Measurements from ENCODE around the gene LRRC28.

LRRC28 gene

GRCh38 chr15:99238849-99239248, 12.4 kb upstream of the LRRC28 start:
- TF ChIP-seq GATA2 (IDR thresholded peaks at IDR 0.05; ENCODE audit: low read depth, low read length) (no peak), GATA3 (IDR thresholded peaks at IDR 0.05; ENCODE audit: low read depth, low read length) (no peak)

GRCh38 chr15:99239545-99240198, 11.6 kb upstream of the LRRC28 start:
- TF ChIP-seq GATA2 (IDR thresholded peaks at IDR 0.05; ENCODE audit: low read depth, low read length) (no peak), GATA3 (IDR thresholded peaks at IDR 0.05; ENCODE audit: low read depth, low read length) (no peak)

GRCh38 chr15:99241752-99242151, 9.5 kb upstream of the LRRC28 start:
- TF ChIP-seq GATA2 (IDR thresholded peaks at IDR 0.05; ENCODE audit: low read depth, low read length) (no peak), GATA3 (IDR thresholded peaks at IDR 0.05; ENCODE audit: low read depth, low read length) (no peak)

- TF ChIP-seq GATA3 (IDR thresholded peaks at IDR 0.05; ENCODE audit: low read depth, low read length) (no peak), GATA2 (IDR thresholded peaks at IDR 0.05; ENCODE audit: low read depth, low read length) (no peak)
These were observed 7.0 kb upstream of the LRRC28 start for GRCh38 chr15:99244306-99244705.

- no peak for TF ChIP-seq GATA3 (IDR thresholded peaks at IDR 0.05; ENCODE audit: low read depth, low read length)
- no peak for TF ChIP-seq GATA2 (IDR thresholded peaks at IDR 0.05; ENCODE audit: low read depth, low read length)
These were observed 4.2 kb upstream of the LRRC28 start for GRCh38 chr15:99247062-99247461.

- TF ChIP-seq GATA3 (IDR thresholded peaks at IDR 0.05; ENCODE audit: low read depth, low read length) (no peak), GATA2 (IDR thresholded peaks at IDR 0.05; ENCODE audit: low read depth, low read length) (no peak)
These were observed 3.1 kb upstream of the LRRC28 start for GRCh38 chr15:99248000-99248715.

GRCh38 chr15:99249270-99249841, 1.9 kb upstream of the LRRC28 start, which contains the start of gene TTC23:
TTC23 (minus strand) TSS chr15:99249581; CDS start chr15:99228712, 20,869 bp downstream.
- TF ChIP-seq GATA3 (IDR thresholded peaks at IDR 0.05; ENCODE audit: low read depth, low read length) (no peak), GATA2 (IDR thresholded peaks at IDR 0.05; ENCODE audit: low read depth, low read length) (no peak)

- TF ChIP-seq GATA3 (IDR thresholded peaks at IDR 0.05; ENCODE audit: low read depth, low read length) (no peak), GATA2 (IDR thresholded peaks at IDR 0.05; ENCODE audit: low read depth, low read length) (no peak)
These were observed 1.3 kb upstream of the LRRC28 start for GRCh38 chr15:99250001-99250400.

- TF ChIP-seq GATA3 (IDR thresholded peaks at IDR 0.05; ENCODE audit: low read depth, low read length) (no peak), GATA2 (IDR thresholded peaks at IDR 0.05; ENCODE audit: low read depth, low read length) (no peak)
These were observed 806 bp upstream of the LRRC28 start for GRCh38 chr15:99250494-99250856.

GRCh38 chr15:99252326-99252725, 1.0 kb downstream of the LRRC28 start:
- TF ChIP-seq GATA2 (IDR thresholded peaks at IDR 0.05; ENCODE audit: low read depth, low read length): no peak
- TF ChIP-seq GATA3 (IDR thresholded peaks at IDR 0.05; ENCODE audit: low read depth, low read length): no peak

GRCh38 chr15:99253381-99254090, 2.3 kb downstream of the LRRC28 start:
- TF ChIP-seq GATA2 (IDR thresholded peaks at IDR 0.05; ENCODE audit: low read depth, low read length): no peak
- no peak for TF ChIP-seq GATA3 (IDR thresholded peaks at IDR 0.05; ENCODE audit: low read depth, low read length)

- TF ChIP-seq GATA2 (IDR thresholded peaks at IDR 0.05; ENCODE audit: low read depth, low read length) (no peak), GATA3 (IDR thresholded peaks at IDR 0.05; ENCODE audit: low read depth, low read length) (no peak)
These were observed 5.9 kb downstream of the LRRC28 start for GRCh38 chr15:99257107-99257750.

- TF ChIP-seq GATA2 (IDR thresholded peaks at IDR 0.05; ENCODE audit: low read depth, low read length): no peak
- no peak for TF ChIP-seq GATA3 (IDR thresholded peaks at IDR 0.05; ENCODE audit: low read depth, low read length)
These were observed 12.8 kb downstream of the LRRC28 start for GRCh38 chr15:99264125-99264524.

- no peak for TF ChIP-seq GATA2 (IDR thresholded peaks at IDR 0.05; ENCODE audit: low read depth, low read length)
- TF ChIP-seq GATA3 (IDR thresholded peaks at IDR 0.05; ENCODE audit: low read depth, low read length): no peak
These were observed 14.3 kb downstream of the LRRC28 start for GRCh38 chr15:99265541-99266070.

Measured in SH-SY5Y (cell line).